NOMO-1 treated with dmso at 0.1 percent for 144 hours (cell line): ENCODE results near the gene NR2F1.

ENCODE experiments used
- DNase-seq: peaks from one replicate; lab custom pipeline; 2025; ENCODE audit not compliant: unreplicated experiment; lab: John Stamatoyannopoulos, UW

The NR2F1 gene

DNA sequence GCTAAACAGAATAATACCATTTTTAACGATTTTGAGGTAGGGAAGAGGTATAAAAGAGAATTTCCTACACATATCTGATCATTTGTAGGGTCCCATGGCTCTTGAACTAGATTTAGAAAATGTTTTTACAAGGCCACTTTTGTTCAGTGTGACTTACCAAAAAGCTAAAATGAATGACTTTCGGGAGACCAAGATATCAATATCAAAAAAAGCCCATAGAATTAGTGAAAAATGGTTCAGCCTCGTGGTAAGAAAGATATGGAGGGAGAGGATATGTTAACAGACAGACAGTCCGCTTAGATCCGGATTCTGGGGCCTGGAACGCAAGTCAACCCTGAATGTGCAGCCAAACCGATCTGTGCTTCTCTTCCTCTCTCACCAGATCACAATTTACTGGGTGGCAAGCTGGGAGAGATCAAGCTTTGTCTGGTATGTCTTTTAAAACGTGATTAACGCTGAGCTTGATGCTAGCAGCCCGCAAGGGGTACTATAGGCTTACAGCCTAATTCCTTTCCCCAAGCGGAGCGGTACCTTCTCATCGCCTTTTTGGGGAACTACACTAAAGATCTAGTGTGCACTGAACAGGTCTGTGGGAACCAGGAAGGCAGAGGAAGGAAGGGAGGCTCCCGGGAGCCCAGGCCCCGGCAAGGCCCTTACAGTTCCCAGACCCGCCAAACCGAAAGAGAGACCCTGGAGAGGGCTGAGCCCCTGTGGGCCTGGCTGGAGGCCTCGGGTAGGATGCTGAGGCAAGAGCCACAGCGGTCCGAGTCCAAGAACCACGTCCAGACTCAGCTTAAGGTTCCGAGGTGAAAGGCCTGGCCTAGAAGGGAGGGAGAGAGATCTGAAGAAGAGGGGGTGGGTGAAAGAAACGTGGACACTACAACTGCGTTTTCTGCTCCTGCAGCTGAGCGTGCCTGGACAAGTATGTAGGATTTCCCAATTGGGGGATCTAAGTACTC, 4.9 kb upstream of the NR2F1 start:
- DNase-seq: no peak

DNA sequence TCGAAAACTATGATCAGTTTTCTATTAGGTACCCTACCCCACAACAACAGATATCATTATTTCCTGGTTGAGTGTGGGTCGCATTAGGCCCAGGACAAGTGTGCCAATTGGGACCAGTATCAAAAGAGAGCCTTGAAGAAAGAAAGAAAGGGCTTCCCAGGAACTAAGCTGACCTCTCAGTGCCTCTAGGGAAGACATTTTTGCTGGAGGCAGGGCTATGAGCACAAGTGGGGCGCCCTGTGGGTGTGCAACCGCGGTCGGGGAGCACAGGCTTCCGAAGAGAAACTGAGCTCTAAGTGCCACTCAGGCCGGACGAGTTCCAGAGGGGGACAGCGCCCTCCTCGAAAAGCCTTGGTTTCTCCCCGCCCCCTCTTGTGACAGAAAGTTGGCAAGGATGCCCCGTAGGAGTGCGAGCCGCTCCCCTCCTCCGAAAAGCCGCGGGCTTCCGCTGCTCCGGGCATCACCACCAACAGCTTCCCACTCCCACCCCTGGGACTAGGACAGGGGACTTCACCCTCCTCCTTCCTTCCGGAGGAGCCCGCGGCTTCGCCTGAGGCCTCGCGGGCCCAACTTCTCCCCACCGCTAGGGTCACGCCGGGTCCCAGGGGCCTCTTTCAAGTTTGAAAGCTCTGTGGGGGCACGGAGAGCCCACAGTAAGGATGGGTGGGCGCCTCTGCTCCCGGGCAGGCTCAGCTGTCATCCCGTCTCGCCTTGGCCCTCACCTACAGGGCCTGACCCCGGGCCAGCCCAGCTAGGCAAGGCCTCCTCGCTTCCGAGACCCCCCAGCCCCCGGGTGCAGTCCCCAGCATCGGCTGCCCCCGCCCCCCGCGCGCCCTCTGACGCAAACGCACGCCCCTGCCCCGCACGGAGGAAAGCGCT, 4.0 kb upstream of the NR2F1 start:
- no peak for DNase-seq

DNA sequence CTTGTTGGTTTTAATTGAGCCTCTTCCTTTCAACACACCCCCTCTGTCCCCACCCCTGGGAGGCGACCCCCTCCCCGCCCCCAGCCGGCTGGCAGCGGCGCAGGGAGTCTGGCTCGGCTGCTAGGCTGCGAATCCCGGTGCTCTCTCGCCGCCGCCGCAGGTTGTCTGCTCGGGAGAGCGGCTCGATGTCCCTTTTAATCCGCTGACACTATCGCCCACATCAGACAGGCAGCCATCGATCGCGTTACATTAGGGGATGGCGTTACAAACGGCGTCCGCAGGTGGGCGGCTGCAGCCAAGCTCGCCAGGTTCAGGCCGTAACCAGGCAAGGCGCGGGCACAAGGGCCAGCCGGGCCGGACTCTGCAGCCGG, 3.3 kb upstream of the NR2F1 start:
- DNase-seq: no peak

DNA sequence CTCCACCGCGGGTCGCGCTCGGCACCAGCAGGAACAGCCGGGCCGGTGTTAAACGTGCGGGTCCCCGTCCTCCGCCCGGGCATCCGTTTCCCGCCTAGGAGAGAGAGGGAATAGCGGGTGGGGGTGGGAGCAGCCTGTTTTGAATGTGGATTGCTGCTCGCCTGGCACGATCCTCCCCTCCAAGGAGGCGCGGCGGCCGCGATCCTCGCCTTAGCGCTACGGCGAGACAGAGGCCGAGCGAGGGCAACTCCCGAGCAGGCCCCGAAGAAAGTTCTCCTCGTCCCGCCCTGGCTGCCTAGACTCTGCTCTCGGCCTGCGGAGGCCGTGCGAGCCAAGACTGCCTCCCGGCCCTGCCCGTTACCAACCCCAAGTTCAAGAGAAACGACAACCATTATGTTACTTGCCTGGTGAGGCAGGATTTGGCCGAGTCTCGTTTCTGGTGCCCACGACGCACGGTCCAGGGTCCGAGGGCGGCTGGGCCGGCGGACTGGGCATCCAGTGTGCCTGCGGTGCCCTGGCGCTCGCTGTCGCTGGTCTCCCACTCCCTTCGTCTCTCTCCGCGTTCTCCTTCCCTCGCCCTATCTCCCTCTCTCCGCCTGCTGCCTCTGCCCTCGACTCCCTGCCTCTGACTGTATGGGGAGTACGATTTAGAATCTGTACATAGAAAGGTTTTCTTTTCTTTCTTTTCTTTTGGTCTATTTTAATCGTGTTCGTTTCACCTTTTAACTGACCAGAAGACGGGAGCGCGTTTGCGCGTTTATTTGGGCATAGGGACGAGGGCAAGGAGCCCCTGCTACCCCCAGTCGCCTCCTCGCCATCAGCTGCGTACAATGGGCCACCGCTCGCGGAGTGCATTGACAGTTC, 2.7 kb upstream of the NR2F1 start:
- no peak for DNase-seq

DNA sequence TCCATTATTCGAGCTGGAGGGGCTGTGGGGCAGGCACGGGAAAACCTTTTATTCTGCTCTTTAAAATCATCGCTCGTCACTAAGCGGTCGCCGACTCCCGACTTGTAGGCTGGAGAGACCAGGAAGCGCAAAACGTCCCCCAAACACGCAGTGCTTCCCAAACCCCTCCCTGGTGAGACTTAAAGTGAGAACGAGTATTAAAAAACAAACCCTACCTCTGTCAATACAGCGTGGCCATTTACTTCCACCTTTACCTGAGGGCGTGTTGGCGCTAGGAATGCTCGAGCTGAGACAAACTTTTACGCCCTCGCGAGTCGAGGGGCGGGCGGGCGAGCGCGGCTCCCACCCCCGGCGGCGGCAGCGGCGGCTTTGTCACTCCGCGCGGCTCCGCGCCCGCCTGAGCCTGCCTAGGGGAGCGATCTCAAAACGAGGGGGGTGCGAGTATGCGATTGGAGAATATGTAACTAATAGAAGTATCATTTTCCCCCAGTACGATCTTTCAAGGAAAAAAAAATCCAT, 2.0 kb upstream of the NR2F1 start, which contains the start of gene NR2F1-AS1:
NR2F1-AS1 (minus strand) TSS at position 293 of the 519 bp plus-strand sequence.
- no peak for DNase-seq

DNA sequence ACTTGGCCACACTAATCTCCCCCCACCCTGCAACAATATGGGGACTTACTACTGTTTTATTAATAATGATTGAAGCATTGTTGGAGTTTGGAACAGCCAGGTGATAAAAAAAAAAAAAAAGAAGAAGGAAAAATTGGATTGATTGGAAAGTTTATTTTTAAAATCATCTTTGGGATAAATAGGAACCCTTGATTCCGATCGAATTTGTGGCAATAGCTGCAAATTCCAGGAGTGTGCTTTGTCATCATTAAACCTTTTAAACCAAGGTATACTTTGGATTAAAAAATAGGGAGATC, 907 bp upstream of the NR2F1 start:
- DNase-seq: no peak

DNA sequence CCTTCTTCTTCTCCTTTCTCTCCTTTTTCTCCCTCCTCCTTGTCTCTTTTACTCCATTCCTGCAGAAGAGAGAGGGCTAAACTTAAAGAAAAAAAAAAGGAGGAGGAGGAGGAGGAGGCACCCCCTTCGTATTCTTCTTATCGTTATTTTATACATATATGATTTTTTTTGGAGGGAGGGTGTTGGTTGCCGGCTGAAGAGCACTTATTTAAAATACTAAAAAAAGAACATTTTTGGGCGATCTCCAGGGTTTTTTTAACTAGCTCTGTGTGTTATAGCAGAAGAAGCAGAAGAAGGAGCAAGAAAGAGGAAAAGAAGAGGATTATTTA, 381 bp downstream of the NR2F1 start:
- no peak for DNase-seq

DNA sequence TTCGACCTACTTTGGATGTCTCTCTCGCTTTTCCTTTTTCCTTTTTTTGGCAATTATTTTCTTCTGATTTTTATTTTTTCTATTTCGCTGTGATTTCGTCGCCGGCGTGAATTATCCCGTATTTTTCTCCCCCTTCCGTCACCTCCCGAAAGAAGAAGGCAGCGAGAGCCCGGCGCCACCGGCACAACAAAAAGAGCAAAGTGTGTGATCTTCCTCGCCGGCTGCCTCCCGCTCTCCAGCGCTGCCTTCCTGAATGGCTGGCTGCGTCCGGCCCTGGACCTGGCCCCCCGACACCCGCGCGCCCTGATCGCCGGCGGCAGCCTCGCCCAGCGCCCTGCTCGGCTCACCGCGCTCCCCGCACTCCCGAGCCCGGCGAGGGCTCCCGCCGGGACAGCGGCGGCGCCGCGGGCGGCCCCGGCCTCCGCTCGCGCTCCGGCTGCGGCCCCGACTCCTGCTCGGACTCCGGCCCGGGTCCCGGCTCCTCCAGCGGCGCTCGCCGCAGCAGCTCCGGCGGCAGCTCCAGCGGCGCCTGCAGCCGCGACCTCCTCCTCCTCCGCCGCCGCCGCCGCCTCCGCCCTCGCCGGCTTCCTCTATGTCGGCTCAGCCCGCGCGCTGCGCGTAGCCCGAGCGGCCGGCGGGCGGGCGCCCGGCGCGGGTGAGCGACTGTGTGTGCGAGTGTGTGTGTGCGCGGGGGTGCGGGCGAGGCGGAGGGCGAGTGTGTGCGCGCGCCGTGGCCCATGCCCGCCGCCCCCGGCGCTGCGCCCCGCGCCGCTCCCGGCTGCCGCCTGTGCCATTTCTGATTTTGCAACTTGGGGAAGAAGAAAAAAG, 960 bp downstream of the NR2F1 start:
- no peak for DNase-seq

DNA sequence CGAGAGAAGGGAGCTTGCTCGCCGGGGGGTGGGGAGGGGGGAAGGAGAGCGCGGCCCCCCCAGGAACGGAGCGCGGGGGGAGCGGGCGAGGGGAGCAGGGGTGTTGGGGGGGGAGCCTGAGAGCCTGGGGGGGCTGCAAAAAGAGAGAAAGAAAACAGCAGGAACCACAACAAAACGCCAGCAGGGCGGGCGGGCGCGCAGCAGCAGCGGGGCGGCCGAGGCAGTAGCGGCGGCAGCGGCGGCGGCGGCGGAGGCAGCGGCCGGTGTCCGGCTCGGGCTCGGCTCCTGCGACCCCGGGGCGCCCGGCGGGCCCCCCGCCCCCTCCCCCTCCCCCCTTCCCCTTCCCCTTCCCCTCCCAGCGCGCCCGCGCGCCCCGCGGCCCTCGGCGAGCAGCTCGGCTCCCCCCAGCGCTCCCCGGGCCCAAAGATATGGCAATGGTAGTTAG, 1.6 kb downstream of the NR2F1 start:
- DNase-seq: no peak

DNA sequence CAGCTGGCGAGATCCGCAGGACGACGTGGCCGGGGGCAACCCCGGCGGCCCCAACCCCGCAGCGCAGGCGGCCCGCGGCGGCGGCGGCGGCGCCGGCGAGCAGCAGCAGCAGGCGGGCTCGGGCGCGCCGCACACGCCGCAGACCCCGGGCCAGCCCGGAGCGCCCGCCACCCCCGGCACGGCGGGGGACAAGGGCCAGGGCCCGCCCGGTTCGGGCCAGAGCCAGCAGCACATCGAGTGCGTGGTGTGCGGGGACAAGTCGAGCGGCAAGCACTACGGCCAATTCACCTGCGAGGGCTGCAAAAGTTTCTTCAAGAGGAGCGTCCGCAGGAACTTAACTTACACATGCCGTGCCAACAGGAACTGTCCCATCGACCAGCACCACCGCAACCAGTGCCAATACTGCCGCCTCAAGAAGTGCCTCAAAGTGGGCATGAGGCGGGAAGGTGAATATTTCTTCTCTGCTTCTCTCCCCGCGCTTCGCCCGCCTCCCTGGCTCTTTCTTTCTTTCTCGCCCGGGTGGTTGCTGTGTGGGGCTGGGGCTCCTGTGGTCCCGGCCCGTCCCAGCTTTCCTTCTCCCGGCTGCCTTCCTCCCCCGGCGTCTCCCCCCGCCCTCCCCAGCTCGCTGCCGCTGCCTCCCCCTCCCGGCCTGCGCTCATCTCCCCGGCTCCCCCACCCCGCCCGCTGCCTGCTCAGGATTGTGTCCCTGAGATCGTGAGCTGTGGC, 2.2 kb downstream of the NR2F1 start:
- DNase-seq: no peak

DNA sequence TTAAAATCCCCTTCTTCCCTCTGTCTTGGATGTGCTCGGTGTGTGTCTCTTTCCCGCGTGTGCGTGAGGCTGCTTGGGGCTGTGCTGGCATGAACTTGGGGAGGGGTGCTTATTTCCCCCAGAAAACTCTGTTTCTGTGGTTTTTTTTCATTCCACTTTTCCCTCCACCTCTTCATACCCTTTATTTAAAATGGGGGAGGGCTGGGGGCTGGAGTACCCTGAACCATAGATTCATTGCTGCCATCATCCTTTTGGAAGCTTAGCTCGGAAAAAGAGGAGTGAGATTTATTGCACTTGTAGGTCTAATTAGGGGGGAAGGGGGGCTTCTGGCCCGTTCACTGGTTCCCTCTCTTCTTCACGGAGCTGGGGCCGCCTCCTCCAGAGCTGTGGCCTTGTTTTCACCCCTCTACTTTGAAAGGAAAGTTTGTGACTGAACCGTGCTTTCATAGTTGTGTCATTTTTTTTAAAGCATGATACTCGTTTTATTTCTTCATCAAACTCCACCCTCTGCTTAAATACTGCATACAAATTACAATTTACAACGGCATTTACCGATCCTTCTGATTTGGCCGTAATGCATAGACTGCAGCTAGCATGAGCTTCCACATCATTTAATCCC, 2.9 kb downstream of the NR2F1 start:
- no peak for DNase-seq

DNA sequence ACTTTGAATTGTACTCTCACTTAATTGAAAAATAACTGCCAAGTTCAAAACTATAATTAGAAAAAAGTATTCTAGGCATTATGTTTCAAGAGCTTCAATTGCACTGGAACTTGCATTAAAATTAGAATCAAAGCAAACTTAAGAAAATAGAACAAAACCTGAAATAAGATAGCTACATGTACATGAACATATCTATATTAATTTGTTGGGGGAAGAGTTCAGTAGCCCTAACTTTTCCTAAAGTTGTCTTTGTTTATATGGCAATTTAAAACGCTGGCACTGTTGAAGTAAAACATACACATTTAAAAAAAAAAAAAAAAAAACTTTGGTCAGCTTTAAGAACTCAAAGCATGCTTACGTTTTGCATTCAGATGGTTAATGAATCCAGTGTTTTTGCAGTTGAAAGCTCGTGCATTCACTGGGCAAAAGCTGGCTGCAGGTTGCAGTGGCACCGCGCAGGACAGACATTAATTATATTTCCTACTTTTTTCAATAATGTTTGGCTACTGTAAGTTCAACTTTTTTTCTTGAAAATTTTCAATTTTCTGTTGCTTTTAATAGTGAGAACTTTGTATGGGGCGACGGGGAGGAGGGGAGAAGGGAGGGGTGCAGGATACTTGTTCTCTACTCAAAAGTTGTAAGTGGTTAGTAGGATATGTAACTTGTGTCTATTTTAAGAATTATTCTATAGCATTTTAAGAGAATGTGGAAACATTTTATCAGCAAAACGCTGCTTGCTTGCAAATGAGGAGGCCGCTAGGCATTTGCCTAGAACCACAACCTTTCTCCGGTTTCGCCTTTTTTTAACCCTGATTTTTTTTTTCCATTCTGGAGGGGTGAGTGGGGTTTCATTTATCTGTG, 3.9 kb downstream of the NR2F1 start:
- DNase-seq: no peak

DNA sequence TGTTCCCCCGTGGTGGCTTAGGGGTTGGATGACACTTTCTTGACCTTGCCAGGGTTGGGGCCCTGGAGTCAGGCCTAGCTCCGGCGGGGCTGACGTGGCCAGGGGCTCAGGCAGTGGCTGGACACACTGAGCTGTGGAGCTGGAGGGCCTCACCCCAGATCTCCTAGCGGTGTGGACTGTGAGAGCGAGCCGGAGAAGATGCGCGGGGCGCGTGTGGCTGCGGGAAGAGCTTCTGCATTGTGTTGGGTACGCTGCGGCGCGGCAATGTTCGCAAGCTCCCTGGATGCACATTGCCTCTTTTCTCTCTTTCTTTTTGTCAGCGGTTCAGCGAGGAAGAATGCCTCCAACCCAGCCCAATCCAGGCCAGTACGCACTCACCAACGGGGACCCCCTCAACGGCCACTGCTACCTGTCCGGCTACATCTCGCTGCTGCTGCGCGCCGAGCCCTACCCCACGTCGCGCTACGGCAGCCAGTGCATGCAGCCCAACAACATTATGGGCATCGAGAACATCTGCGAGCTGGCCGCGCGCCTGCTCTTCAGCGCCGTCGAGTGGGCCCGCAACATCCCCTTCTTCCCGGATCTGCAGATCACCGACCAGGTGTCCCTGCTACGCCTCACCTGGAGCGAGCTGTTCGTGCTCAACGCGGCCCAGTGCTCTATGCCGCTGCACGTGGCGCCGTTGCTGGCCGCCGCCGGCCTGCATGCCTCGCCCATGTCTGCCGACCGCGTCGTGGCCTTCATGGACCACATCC, 4.8 kb downstream of the NR2F1 start:
- no peak for DNase-seq

DNA sequence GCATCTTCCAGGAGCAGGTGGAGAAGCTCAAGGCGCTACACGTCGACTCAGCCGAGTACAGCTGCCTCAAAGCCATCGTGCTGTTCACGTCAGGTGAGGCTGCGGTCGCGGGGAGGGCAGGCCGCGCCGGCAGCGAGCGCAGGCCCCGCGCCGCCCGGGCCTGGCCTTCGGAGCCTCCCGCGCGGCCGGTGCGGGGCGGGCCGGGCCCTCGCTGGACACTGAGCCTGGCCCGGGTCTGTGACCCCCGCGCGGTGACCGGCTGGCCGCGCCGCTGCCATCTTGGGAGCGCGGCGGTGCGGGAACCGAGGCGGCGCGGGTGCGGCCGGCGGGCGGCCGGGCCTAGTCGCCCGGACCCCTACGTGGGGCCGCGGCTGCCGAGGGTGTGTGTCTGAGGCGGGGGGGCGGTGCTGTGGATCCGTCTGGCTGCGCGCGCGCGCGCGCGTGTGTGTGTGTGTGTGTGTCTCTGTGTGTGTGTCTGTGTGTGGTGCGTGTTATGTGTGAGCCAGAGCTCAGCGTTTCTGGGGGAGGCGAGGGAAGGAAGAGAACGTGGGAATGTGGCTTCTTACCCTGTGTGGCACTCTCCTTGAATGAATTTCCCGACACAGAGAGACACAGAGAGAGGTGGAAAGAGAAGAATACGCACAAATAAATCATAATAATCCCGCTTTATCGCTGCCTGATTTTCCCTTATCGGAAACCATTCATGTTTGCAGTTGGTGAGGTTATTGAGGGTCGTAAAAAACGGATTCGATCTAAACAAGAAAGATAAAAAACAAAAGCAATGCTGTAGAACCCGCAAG, 5.5 kb downstream of the NR2F1 start:
- no peak for DNase-seq

DNA sequence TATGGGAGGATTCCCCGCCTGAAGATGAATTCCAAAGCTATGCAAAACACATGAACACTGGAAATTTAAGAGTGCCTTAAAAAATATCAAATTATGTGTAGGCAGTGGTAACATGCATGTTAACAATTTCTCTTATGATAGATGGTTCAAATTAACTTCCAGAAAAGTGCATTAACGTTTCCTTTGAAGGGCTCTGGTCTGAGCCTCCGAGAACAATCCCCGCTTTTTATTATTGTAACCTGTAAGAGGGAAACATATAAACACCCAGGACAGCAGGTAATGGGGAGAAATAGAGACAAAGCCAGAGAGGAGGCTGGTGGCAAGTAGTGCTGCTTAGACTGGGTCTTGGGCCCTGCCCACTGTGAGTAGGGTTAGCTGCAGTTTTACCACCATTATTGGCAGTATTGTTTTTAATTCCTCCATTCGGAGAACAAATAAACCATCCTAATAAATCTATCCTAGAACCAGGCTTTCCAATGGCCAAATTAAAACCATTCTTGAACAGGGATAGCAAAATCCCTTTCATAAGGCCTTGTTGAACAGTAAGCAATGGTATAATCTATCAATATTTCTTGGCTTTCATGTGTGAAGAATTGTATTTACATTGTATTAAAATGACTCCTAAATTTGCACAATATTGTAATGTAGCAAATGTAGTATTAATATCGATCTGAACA, 6.3 kb downstream of the NR2F1 start:
- DNase-seq: no peak

DNA sequence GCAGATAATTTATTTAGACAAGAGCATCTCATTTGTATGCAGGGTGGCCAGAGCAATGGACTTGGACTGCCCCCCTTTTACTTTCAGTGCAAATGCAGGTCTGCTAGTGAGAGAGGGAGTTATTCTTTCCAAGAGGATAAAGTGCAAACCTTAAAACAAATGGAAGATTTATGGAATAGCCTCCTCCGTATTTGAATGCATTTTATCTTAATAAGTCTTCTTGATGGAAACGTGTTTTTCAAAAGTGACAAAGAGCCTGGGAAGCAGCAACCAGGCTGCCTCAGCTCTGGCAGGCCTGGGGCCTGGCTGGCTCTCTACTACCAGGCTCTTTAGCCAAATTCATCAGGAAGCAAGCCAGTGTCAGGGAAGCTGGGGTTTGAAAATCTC, 6.8 kb downstream of the NR2F1 start:
- no peak for DNase-seq
